IPS-NIHi7 (cell line): ENCODE measurements around the gene DHPS.
A peak's percentile ranks its signal among the peaks of the same experiment; 100 is the strongest.
"Not testable (repeated sequence)": the region's sequence is repeated elsewhere in the genome, so short reads cannot be mapped to it uniquely, and the experiment has no call there.

Source experiments
- DNase-seq: peaks from one replicate; pipeline ENCODE4 v3.0.0; 2012; ENCODE audit warnings: mixed read lengths; ENCODE audit errors: extremely low spot score

The DHPS gene

DNA sequence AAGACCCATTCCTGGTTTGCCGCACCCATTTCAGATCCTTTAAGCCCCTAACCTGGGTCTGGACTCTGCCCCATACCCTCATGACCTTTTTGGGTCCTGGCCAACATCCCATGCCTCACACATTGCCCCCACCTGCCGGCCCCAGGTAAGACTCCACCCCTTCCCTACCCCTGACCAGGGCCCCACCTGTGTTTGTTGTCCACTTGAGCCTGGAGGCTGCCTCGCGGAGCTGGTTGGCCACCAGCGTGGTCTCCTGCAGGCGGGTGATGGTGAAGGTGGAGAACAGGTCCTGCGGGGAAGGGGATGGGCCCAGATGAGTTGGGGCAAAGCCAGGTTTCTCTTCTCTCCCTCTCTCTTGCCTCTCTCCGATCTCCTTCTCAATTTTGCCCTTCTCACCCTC is 34.6 kb downstream of the DHPS start:
- no peak for DNase-seq

DNA sequence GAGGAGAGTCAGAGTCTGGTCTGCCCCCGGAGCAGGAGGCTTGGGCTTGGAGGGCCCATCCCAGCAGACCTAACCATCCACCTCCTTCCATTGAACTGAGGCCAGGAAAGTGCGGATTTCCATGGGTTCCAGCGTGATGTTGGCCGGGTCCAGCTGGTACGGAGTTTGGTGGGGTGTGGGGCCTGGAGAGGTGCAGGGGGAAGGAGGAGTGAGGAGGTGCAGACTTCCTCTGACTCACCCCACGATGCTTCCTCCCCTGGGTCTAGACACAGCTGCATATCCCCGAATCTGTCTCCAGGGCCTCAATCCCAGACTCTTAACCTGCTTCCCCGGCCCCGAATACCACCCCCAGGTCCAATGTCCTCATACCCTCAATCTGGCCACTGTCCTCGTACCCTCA is 35.1 kb downstream of the DHPS start:
- DNase-seq: no peak

DNA sequence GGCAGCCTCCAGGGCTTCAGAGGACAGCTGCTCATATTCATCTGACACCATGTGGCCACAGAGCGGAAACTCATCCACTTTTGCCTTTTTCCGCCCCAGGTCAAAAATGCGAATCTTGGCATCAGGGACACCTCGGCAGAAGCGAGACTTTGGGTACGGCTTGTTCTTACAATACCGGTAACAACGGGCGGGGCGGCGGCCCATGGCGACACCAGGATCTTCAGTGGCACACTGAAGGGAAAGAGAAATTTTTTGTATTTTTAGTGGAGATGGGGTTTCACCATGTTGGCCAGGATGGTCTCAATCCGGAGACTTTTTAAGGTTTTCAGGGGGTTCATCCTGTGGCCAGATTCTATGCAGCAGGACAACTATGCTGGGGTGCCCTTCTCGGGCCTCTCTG is 38.0 kb downstream of the DHPS start:
- not testable (repeated sequence) for DNase-seq

DNA sequence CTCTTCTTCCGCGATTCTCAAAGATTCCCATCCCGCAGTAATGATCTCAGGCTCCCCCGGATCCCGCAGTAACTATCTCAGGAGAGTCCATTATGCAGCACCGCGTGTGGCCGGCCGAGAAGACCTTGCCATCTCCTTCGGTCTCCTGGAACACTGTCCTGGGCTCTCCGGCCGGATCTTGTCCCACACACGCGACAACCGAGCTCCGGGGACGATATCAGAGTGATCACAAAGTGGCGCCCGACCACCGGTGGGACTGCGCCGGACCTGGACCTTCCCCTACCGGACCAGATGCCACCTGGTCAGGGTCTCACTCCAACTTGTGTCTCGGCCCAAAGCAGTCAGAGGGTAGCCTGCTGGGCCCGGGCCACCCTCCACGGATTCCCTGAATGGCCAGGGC is 39.2 kb downstream of the DHPS start:
- no peak for DNase-seq

DNA sequence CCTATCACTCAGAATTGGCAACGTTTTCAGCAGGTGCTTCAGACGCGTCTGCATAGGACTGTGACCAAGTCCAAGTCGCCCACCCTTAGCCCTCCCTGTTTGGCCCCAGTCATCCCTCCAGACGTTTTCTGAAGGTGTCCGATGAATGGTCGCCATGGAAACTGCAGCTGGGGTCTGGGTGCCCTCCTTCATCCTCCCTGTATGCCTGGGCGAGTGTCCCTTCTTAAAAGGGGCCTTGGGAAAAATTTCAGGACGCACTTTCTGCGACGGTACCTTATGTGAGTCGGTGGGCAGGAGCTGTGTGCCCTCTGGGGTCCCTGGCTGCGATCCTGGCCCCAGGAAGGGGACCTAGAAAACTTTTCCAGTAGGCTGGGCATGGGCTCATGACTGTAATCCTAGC is 40.2 kb downstream of the DHPS start:
- DNase-seq: no peak

DNA sequence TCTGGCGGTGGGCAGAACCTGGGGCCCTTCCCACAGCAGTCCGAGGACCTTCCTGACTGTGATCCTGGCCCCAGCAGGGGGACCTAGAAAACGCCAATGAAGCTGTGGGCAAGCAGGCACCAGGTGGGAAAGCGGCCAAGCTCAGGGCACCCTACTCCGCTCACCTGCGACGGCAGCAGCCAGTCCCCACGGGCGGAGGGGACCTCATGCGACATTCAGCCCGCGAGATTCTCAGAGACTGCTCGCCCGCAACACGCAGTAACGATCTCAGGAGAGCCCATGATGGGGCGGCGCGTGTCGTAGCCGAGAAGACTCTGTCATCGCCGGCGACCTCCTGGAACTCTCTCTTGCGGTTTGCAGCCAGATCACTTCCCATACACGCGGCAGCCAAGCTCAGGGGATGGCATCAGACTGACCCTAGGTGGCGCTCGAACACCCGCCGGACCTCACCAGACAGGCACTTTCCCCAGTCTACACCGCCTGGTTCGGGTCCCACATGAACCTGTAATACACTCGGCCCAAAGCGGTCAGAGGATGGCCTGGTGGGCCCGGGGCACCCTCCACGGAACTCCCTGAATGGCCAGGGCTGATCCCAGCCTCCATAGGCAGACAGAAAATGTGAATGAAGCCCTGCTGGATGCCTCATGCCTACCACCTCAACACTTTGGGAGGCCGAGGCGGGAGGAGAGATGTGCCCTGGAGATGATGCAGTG is 41.6 kb downstream of the DHPS start:
- DNase-seq: peak; percentile 93

DNA sequence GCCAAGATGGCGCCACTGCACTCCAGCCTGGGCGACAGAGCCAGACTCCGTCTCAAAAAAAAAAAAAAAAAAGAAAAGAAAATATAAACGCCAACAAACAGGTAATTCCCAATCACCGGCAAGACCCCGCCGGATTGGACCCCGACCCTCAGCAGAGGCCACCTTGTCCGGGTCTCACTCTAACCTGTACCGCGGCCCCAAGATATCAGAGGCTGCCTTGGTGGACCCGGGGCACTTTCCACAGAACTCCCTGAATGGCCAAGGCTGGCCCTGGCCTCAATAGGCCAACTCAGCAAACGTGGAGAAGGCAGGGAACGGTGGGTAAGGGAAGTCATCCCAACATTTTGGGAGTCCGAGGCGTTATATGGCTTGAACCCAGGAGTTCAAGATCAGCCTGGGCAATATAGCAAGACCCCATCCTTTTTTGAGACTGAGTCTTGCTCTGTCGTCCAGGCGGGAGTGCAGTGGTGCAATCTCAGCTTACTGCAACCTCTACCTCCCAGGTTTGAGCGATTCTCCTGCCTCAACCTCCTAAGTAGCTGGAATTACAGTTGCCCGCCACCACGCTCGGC is 43.0 kb downstream of the DHPS start:
- DNase-seq: no peak

DNA sequence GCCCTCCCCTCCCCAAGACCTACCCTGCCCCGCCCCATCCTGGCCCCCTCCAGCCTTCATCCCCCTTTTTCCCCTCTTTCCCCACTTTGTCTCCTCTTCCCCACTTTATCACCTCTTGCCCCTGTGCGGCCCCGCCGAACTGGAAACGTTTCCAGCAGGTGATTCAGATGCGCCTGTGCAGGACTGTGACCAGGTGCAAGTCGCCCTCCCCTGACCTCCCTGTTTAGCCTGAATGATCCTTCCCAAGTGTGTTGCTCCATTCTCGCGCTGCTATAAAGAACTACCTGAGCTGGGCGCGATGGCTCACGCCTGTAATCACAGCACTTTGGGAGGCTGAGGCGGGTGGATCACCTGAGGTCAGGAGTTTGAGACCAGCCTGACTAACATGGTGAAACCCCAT is 45.0 kb downstream of the DHPS start:
- no peak for DNase-seq

DNA sequence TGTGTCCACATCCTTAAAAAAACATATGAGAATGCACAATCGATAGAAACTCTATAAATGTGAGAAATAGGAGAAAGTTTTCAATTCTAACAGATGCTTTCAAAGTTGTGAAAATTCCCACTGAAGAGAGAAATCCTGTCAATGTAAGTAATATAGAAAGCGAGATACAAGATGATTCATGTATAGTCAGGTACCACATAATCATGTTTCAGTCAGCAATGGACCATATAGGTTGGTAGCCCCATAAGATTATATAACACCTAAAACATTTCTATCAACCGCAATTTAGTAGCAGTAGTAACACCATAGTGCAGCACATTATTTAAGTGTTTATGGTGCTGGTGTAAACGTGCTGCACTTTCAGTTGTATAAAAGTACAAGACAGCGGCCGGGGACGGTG is 52.5 kb downstream of the DHPS start:
- no peak for DNase-seq

DNA sequence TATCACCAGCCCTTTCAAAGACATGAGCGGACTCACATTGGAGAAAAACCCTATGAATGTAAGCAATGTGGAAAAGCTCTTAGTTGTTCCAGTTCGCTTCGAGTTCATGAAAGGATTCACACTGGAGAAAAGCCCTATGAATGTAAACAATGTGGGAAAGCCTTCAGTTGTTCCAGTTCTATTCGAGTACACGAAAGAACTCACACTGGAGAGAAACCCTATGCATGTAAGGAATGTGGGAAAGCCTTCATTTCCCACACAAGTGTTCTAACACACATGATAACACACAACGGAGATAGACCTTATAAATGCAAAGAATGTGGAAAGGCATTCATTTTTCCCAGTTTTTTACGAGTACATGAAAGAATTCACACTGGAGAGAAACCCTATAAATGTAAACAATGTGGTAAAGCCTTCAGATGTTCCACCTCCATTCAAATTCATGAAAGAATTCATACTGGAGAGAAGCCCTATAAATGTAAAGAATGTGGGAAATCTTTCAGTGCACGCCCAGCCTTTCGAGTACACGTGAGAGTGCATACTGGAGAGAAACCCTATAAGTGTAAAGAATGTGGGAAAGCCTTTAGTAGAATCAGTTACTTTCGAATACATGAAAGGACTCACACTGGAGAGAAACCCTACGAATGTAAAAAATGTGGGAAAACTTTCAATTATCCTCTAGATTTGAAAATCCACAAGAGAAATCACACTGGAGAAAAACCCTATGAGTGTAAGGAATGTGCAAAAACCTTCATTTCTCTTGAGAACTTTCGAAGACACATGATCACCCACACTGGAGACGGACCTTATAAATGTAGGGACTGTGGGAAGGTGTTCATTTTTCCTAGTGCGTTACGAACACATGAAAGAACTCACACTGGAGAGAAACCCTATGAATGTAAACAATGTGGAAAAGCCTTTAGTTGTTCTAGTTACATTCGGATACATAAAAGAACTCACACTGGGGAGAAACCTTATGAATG is 53.3 kb downstream of the DHPS start:
- DNase-seq: no peak

DNA sequence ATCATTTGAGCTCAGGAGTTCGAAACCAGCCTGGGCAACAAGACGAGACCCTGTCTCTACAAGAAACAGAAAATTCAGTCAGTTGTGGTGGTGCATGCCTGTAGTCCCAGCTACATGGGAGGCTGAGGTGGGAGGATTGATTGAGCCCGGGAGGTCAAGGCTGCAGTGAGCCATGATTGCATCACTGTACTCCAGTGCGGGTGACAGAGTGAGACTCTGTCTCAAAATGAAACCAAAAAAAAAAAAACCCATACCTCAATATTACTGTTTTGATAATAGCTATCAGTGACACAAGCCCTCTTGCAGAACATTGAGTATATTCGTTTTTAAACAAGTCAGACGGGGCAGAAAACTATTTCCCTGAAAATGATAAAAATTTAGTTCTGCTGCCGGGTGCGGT is 54.7 kb downstream of the DHPS start:
- no peak for DNase-seq
